ENCODE results near the gene ATF4.

Gene ATF4

DNA sequence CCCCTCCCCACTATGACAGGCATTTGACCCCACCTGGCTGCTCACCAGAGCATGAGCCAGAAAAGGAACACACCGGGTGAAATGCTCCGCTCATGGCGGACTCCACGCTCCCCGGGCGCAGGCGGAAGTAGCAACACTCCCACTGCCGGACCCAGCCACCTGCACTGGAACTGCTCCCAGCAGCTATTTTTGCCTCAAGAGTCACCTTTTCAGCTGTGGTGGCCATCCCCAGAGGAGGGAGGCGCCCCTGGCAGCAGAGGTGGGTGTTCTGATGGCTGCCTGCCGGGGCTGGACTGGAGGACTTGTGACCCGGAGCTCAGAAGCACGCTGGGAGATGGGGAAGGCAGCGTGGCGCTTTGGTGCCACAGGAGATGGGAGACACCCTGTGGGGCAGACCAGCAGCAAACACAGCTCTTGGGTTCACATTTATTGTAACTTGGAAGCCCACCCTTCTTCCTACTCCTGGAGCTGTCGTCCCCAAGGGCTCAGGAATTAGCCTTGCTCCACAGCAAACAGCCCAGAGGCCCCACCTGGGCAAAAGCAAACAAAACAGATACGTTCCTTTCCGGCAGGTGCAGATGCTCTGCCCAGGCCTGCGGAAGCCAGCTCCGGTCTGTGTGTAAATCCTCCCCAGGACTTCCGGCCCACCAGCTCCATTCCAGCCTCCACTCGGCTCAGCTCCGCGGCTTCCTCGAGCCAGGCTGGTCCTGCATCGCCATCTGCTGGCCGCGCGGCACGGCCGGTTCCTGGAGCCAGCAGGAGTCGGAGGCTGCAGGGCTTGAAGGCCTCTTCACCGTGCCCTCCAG lies 8.5 kb downstream of the ATF4 start:
- DNase-seq = peak; percentile 92 to 95

- DNase-seq = no peak
These were observed 9.1 kb downstream of the ATF4 start for GRCh38 chr22:39529487-39529851.

DNA sequence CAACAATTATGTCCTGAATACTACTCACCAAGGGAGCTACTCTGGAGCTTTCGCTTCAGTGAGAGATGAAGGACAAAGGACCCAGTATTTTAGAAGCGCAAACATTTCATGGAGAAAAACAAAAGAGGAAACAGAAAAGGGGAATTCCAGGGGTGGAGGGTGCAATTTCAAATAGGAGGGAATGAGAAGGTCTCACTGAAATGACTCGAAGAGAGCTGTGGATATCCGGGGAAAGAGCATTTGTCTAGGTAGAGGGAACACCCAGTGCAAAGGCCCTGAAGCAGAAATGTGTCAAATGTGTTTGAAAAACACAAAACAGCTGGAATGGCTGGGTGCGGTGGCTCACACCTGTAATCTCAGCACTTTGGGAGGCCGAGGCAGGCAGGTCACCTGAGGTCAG lies 9.8 kb downstream of the ATF4 start:
- no peak for DNase-seq

- DNase-seq = no peak
These were observed 10.4 kb downstream of the ATF4 start for GRCh38 chr22:39530692-39531331.

GRCh38 chr22:39532215-39533073 lies 12.1 kb downstream of the ATF4 start, which contains the start of gene RPS19BP1:
Gene RPS19BP1 (minus strand): TSS chr22:39532748. CDS start chr22:39532738, 10 bp downstream.
- DNase-seq = peak; percentile 99

DNA sequence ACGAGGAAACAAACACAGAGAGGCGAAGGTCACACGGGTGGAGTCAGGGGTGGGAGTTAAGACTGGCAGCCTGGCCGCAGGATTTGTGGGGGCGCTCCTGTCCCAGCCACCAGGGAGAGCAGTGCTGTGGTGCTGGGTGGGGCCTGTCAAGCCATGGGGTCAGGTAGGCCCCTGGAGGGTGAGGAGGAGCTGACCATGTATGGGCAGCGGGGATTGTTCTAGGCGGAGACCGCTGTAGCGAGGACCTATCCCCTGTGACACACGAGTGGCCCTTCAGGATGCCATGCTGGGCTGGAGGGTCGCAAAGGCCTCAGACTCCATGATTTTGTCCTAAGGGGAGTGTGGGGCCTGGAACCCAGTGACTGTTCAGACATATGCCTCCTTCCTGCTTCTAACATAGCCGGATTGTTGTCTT lies 13.7 kb downstream of the ATF4 start:
- peak in 1 of 2 experiments; percentile 34 for DNase-seq

- DNase-seq = peak; percentile 92
These were observed 14.4 kb downstream of the ATF4 start for GRCh38 chr22:39534591-39535356.

DNA sequence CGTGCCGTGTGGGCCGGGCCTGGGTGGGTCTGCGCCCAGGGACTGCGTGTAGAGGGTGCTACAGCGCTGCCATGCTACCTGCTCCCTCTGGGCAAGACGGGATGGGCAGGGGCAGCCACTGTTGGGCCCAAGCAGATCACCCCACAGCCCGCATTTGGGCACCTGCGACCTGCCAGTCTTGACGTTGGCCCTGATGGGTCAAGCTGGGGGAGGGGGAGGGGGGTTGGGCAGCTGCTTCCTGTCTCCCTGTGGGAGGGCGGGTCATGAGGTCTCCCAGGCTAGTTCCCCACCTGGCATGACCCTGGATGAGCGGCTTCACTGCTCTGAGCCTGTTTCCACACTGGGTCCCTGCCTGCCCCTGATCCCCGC lies 15.0 kb downstream of the ATF4 start:
- DNase-seq = no peak

DNA sequence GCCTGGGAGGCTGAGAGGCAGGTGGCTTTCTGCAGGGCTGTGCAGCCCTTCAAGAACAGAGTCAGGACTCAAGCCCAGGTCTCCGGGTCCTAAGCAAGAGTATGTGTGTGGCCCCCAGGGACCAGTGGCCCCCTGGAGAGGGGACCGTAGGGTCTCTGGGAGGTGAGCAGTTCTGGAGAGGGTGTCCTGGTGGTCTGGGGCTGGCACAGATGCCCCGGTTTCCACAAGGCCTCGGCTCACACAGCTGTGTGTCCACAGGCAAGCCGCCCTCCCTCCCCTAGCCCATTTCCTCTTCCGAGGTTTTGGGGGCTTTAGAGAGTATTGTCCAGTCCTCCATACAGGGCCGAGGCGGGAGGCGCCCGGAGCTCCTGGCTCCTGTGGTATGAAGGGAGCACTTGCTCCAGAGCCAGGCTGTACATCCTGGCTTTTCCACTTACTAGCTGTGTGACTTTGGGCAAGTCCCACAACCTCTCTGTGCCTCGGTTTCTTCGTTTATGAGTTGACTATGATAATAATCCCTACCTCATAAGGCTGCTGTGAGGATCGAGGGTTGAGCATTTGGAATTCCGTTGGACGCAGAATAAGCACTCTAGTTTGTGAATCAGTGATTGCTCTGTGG lies 15.6 kb downstream of the ATF4 start:
- no peak for DNase-seq

GRCh38 chr22:39536711-39537110 lies 16.3 kb downstream of the ATF4 start:
- no peak for DNase-seq

- DNase-seq = no peak
These were observed 17.6 kb downstream of the ATF4 start for GRCh38 chr22:39537975-39538374.

DNA sequence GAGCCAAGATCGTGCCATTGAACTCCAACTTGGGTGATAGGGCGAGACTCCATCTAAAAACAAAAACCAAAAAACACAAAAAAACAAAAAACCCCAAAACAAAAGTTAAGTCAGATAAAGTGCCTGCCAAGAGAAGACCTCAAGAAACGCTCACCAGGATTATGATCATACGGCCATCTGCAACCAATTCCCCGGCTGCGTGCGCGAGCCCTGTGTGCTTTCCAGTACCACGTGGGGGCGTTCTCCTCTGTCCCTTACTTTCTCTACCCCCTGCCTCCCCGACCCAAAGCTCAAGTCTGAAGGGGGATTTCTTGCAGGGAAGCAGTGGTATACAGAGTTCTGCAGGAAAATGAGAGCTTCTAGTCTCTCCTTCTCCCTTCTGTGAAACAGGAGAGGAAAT lies 22.7 kb downstream of the ATF4 start:
- peak; percentile 42 to 50 for DNase-seq

GRCh38 chr22:39545386-39546365 lies 25.3 kb downstream of the ATF4 start:
- DNase-seq = peak; percentile 78

DNA sequence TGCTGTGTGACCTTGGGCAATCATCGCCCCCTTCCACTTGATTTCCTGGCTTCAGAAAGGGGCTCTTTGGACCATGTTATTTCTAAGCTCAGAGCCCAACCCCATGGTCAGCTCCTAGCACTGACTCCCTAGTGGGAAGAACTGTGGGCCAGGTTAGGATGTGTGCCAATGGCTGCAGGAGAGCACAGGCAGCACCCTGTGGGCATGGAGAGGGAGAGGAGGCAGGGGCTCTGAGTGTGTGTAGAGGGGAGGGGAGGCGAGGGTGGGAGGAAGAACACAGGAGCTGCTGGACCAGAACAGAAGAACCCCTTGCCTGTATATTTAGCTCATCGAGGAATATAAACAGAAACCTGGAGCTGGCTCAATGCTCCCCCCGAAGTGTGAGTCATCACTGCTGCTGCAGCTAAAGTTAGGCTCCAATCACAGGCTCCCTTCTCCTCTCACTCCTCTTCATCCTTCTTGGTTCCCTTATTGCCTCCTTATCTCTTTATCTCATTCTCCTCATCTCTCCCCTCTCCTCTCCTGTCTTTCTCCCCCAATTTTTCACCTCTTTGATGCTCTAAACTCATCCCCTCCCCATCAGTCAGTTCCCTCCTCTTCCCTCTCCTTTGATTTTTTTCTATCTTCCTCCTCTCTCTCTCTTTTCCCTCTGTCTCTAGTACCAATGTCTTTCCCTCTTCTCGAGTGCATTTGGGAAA lies 26.7 kb downstream of the ATF4 start:
- DNase-seq = no peak

DNA sequence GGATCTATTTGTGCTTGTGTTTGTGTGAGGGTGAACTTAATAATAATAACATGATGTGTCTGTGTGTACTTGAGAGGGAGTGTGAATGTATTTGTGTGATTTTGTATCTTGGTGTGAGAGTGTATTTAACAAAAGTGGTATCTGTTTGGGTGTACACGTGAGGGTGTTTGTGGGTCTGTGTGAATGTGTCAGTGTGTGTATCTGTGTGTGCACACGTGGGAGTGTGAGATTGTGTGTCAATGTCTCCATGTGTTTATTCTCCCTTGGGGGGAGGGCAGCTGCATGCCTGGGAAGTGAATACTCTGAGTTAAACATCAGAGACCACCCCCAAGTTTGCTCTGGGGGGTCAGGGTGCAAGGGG lies 27.2 kb downstream of the ATF4 start:
- no peak for DNase-seq

- no peak for DNase-seq
These were observed 33.1 kb downstream of the ATF4 start for GRCh38 chr22:39553429-39553828.

GRCh38 chr22:39554151-39554550 lies 33.8 kb downstream of the ATF4 start:
- DNase-seq = no peak

DNA sequence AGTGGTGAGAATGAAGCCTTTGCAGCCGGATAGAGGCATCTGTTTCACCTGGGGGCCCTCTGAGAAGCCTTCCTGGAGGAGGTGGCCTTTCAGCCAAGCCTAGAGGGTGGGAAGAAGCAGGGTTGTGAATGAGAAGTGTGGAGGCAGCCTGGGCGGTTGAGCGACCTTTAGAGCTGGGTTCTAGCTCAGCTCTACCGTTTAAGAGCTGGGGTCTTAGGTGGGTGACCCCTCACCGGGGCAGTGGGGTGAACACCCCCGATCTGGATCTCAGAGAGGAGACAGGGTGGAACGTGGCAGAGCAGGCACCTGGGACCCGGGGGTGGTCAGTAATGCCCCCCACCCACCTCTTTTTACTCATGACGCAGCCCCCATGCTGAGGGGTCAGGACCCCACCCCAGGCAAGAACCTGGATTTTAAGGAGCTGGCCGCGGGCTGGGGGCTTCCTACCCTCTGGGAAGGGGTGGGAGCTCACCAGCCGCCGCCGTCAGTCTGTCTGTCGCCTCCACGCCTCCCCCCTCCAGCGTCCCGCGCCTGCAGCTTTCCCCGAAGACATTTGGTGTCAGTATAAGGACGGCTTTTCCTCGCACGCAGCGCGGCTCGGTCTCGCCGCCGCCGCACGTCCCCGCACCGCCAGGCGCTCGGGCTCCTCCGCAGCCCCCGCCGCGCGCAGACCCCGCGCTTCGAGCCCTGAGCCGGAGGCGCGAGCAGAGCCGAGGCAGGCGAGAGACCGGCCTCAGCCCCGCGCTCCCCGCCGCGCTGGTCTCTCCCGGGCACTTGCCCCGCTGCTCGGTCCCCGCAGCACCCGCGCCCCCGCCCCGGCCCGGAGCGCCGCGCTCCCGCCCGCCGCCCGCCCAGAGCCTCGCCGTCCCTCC lies 36.8 kb downstream of the ATF4 start:
- DNase-seq = peak; percentile 47 to 58

DNA sequence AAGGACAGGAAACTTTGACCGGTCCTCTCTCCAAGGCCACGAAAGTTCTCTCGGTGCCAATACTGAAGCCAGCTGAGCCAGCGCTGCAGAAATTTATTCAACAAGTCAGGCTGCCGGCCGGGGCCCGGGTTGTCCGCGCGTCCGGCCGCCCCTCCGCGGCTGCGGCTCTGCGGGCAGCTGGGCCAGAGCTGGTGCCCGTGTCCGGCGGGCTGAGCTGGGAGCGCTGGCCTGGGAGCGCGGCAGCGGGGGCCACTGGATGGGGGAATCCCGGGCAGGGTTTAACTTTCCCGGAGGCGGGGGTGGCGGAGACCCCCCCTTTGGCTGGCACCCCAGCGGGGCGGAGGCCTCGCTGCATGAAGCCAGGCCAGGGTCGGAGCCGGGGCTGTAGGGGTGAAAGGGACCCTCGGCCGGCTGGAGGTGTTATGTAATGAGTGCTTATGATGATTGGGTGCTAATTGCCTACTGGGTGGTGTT lies 37.9 kb downstream of the ATF4 start:
- DNase-seq = no peak
